Measurements from ENCODE around the gene BBOF1. TPM values are rescaled to one million over a fixed set of nuclear protein-coding genes. Genes with fewer than 3 reads are reported as not detected.
"Not testable (repeated sequence)": the region's sequence is repeated elsewhere in the genome, so short reads cannot be mapped to it uniquely, and the experiment has no call there.

BBOF1 gene
- total RNA-seq, 1 donor from 2014 or later, result 8.4 TPM

DNA sequence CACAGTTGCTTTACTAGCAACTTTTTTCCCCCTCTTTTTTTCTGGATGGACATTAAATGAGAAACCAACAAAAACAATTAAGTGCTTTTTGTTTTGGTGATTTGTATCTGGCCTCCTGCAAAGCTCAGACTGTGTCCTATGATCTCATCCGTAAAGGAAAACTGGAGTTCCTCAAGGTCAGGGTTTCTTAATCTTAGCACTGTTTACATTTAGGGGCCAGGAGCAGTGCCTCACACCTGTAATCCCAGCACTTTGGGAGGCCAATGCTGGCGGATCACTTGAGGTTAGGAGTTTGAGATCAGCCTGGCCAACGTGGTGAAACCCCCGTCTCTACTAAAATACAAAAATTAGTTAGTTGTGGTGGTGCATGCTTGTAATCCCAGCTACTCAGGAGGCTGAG lies 28.1 kb upstream of the BBOF1 start:
- H3K4me1 Mint-ChIP-seq, result no peaks in the 10 kb centered on the region
- no peak overlapping the region for H3K4me3 Mint-ChIP-seq
- H3K27ac Mint-ChIP-seq, result no peak overlapping the region
- peaks cover 14% of the 10 kb centered on the region for H3K36me3 Mint-ChIP-seq
- no peaks in the 10 kb centered on the region for H3K9me3 Mint-ChIP-seq
- TF ChIP-seq, protein P1, sequence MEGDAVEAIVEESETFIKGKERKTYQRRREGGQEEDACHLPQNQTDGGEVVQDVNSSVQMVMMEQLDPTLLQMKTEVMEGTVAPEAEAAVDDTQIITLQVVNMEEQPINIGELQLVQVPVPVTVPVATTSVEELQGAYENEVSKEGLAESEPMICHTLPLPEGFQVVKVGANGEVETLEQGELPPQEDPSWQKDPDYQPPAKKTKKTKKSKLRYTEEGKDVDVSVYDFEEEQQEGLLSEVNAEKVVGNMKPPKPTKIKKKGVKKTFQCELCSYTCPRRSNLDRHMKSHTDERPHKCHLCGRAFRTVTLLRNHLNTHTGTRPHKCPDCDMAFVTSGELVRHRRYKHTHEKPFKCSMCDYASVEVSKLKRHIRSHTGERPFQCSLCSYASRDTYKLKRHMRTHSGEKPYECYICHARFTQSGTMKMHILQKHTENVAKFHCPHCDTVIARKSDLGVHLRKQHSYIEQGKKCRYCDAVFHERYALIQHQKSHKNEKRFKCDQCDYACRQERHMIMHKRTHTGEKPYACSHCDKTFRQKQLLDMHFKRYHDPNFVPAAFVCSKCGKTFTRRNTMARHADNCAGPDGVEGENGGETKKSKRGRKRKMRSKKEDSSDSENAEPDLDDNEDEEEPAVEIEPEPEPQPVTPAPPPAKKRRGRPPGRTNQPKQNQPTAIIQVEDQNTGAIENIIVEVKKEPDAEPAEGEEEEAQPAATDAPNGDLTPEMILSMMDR (IDR thresholded peaks at IDR 0.05; ENCODE audit: unreplicated experiment), result no peak
- H3K27me3 Mint-ChIP-seq (ENCODE audit: low read depth), result no peaks in the 10 kb centered on the region
- DNase-seq (ENCODE audit: low spot score in 2 of 2, unreplicated experiment in 2 of 2), result no peak

DNA sequence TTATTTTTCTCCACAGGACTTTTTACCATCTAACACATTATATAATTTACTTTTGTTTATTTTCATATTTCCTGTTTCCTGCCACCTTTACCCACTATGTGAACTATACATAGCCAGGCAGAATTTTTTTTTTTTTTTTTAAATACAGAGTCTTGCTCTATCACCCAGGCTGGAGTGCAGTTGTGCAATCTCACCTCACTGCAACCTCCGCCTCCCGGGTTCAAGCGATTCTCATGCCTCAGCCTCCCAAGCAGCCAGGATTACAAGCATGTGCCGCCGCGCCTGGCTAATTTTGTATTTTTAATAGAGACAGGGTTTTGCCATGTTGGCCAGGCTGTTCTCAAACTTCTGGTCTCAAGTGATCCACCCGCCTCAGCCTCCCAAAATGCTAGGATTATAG lies 24.2 kb upstream of the BBOF1 start:
- not testable (repeated sequence) for H3K4me1 Mint-ChIP-seq; H3K27ac Mint-ChIP-seq; H3K36me3 Mint-ChIP-seq; H3K9me3 Mint-ChIP-seq; DNase-seq (ENCODE audit: low spot score in 2 of 2, unreplicated experiment in 2 of 2); H3K4me3 Mint-ChIP-seq; H3K27me3 Mint-ChIP-seq (ENCODE audit: low read depth)

DNA sequence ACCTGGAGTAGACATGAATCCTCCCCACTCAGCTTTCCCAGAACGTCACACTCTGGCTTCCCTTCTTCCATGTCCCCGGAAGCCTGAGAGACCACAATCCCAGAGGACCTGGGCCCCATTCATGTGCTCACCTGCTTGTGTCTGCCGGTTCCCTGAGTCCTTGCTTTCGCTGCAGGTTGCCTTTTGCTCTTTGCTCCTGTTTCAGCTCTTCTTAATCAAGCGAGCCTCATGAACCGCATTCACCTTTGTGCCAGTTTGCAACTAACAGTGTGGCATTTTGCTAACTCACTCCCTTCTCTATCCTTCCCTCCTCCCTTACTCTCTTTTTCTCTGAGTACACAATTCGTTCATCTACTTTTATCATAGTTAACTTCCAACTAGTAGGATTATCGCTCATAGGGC lies 23.2 kb upstream of the BBOF1 start:
- no peak for DNase-seq (ENCODE audit: low spot score in 2 of 2, unreplicated experiment in 2 of 2)
- no peaks in the 10 kb centered on the region for H3K9me3 Mint-ChIP-seq
- no peak overlapping the region for H3K27ac Mint-ChIP-seq
- H3K27me3 Mint-ChIP-seq (ENCODE audit: low read depth), result no peaks in the 10 kb centered on the region
- H3K36me3 Mint-ChIP-seq, result peaks cover 2% of the 10 kb centered on the region
- no peak overlapping the region for H3K4me3 Mint-ChIP-seq
- TF ChIP-seq, protein P1 (IDR thresholded peaks at IDR 0.05; ENCODE audit: unreplicated experiment), result no peak
- no peaks in the 10 kb centered on the region for H3K4me1 Mint-ChIP-seq

DNA sequence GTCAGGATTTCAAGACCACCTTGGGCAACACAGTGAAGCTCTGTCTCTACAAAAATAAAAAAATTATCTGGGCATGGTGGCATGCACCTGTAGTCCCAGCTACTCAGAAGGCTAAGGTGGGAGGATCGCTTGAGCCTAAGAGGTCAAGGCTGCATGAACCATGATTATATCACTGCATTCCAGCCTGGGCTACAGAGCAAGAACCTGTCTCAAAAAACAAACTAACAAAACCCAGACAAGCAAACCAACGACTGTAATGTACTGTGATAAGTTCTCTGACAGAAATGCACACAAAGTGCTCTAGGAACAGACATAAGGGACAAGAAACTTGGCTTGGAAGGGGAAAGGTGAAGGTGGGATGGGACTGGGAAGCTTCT lies 22.4 kb upstream of the BBOF1 start:
- H3K27ac Mint-ChIP-seq, result no peak overlapping the region
- H3K4me1 Mint-ChIP-seq, result no peaks in the 10 kb centered on the region
- DNase-seq (ENCODE audit: low spot score in 2 of 2, unreplicated experiment in 2 of 2), result no peak
- TF ChIP-seq, protein P1 (IDR thresholded peaks at IDR 0.05; ENCODE audit: unreplicated experiment), result no peak
- no peak overlapping the region for H3K4me3 Mint-ChIP-seq
- H3K36me3 Mint-ChIP-seq, result peaks cover 2% of the 10 kb centered on the region
- no peaks in the 10 kb centered on the region for H3K27me3 Mint-ChIP-seq (ENCODE audit: low read depth)
- no peaks in the 10 kb centered on the region for H3K9me3 Mint-ChIP-seq

DNA sequence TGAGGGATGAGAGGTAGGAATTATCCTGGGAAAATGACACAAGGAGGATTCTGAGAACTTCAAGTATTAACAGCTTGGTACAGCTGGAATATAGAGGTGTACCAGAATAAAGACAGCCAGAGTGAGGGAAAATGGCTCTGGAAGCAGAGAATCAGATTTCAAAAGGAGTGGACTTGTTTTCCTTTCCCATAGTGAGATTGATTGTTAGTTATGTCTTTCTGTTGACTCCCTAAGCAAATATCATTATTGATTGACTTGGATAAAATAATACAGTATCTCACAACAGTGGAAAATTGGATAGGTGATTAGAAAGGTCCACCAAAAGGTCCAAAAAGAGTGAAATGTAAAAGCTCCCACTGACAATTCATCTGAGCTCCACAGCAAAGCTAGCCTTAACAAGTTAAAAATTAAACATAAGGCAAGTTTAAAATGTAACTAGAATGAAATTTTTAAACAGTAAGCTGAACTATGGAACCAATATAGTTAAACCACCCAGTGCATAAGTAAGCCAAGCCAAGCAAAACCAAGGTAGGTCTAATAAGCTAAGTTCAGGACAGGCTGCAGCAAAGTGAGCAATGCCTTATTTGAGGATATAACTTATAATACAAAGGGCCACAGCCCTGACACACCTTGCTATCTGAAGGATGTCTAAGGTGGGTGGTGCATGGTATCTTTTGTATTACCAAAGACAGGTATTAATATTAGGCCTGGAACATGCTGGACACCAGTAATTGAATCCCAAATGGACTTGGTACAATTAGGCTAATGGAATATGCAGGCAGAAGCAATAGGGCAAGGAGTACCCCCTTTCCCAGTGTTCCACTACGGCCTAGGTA lies 21.8 kb upstream of the BBOF1 start:
- Mint-ChIP-seq H3K27ac (no peak overlapping the region), H3K4me1 (no peaks in the 10 kb centered on the region), H3K4me3 (no peak overlapping the region), H3K9me3 (no peaks in the 10 kb centered on the region), H3K27me3 (ENCODE audit: low read depth) (no peaks in the 10 kb centered on the region), H3K36me3 (peaks cover 4% of the 10 kb centered on the region)
- TF ChIP-seq, protein P1 (IDR thresholded peaks at IDR 0.05; ENCODE audit: unreplicated experiment), result no peak
- no peak for DNase-seq (ENCODE audit: low spot score in 2 of 2, unreplicated experiment in 2 of 2)

DNA sequence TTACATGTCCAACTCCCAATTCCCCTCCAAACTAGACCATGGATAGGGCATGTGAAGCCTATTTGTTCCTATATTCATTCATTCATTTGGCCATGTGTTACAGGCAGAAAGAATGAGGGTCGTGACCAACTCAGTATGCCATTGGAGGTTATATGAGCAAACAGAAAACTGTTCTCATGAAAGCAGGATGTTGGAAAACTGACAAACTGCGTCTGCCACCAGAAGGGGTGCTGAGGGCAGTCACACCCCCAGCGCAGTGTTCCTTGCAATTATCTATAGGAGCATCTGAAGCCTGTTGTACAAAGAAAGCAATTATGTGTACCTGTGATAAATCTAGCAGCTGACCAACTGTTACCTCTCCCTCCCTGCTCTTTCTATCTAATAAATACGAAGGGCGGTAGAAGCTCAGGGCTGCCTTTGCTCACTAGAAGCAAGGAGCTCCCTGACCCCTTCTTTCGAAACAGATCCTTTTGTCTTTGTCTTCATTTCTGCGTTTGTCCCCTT lies 21.2 kb upstream of the BBOF1 start:
- H3K27me3 Mint-ChIP-seq (ENCODE audit: low read depth), result no peaks in the 10 kb centered on the region
- no peak overlapping the region for H3K4me3 Mint-ChIP-seq
- H3K36me3 Mint-ChIP-seq, result peaks cover 10% of the 10 kb centered on the region
- no peak for DNase-seq (ENCODE audit: low spot score in 2 of 2, unreplicated experiment in 2 of 2)
- H3K4me1 Mint-ChIP-seq, result no peaks in the 10 kb centered on the region
- no peak overlapping the region for H3K27ac Mint-ChIP-seq
- no peaks in the 10 kb centered on the region for H3K9me3 Mint-ChIP-seq
- TF ChIP-seq, protein P1 (IDR thresholded peaks at IDR 0.05; ENCODE audit: unreplicated experiment), result no peak
